WTC11 (cell line): ENCODE results near the gene SYDE2. TPM values are rescaled to one million over a fixed set of nuclear protein-coding genes. Genes with fewer than 3 reads are reported as not detected.
A peak's percentile ranks its signal among the peaks of the same experiment; 100 is the strongest.

Source experiments
- ATAC-seq: fragments of 200-7000 bp; cut with Tn5 transposase; 2 replicates; pipeline ENCODE4 v1.10.0; 2021; ENCODE audit warnings: mild to moderate bottlenecking, moderate library complexity
- CTCF ChIA-PET: fragments of 300-600 bp; sonication (Branson Sonifier 250); formaldehyde crosslinking; loops from one replicate; lab custom pipeline; 2021; ENCODE audit warnings: antibody characterized with exemption; lab: Charles Lee
- POLR2A ChIA-PET: fragments of 350-600 bp; sonication (Branson Sonifier 250); formaldehyde crosslinking; loops from one replicate; lab custom pipeline; 2021; ENCODE audit warnings: antibody characterized with exemption; lab: Charles Lee
- DNase-seq: peaks from one replicate; pipeline ENCODE4 v3.0.0; 2021; ENCODE audit warnings: low spot score
- H3K27ac Mint-ChIP-seq: 2 replicates; pipeline ENCODE4 v1.8.0; 2021; ENCODE audit warnings: mixed read lengths
- H3K27me3 Mint-ChIP-seq: 2 replicates; pipeline ENCODE4 v1.8.0; 2021; ENCODE audit warnings: low read depth, mild to moderate bottlenecking, moderate library complexity, mixed read lengths
- H3K36me3 Mint-ChIP-seq: 2 replicates; pipeline ENCODE4 v1.8.0; 2021; ENCODE audit warnings: mixed read lengths
- H3K4me1 Mint-ChIP-seq: 2 replicates; pipeline ENCODE4 v1.8.0; 2022; ENCODE audit warnings: mixed read lengths
- H3K4me3 Mint-ChIP-seq: 2 replicates; pipeline ENCODE4 v1.8.0; 2021; ENCODE audit warnings: mild to moderate bottlenecking, moderate library complexity, mixed read lengths
- H3K9me3 Mint-ChIP-seq: 2 replicates; pipeline ENCODE4 v1.8.0; 2021; ENCODE audit warnings: mixed read lengths
- ATF1 ChIP-seq: sonication (generic); formaldehyde crosslinking; IDR thresholded peaks from 2 replicates; pipeline ENCODE4 v1.8.1; 2023; ENCODE audit warnings: mild to moderate bottlenecking, moderate library complexity, missing genetic modification reagents
- ATF3 ChIP-seq: sonication (generic); formaldehyde crosslinking; conservative IDR thresholded peaks from 2 replicates; pipeline ENCODE4 v1.8.1; 2022; ENCODE audit warnings: mild to moderate bottlenecking, missing genetic modification reagents
- ESRRA ChIP-seq: sonication (generic); formaldehyde crosslinking; IDR thresholded peaks from 2 replicates; pipeline ENCODE4 v1.8.1; 2022; ENCODE audit warnings: mild to moderate bottlenecking, missing genetic modification reagents, borderline replicate concordance
- FOXJ3 ChIP-seq: sonication (generic); formaldehyde crosslinking; IDR thresholded peaks from 2 replicates; pipeline ENCODE4 v1.9.0; 2021; ENCODE audit warnings: missing genetic modification reagents, mild to moderate bottlenecking, borderline replicate concordance
- GRHL2 ChIP-seq: fragments of 250-450 bp; sonication (Bioruptor Pico); IDR thresholded peaks from 2 replicates; pipeline ENCODE4 v1.8.0; 2022; ENCODE audit warnings: mild to moderate bottlenecking, moderate library complexity; ENCODE audit not compliant: insufficient replicate concordance, severe bottlenecking
- HMGXB4 ChIP-seq: sonication (generic); formaldehyde crosslinking; IDR thresholded peaks from 2 replicates; pipeline ENCODE4 v1.8.1; 2023; ENCODE audit warnings: mild to moderate bottlenecking, moderate library complexity, missing genetic modification reagents
- MXD4 ChIP-seq: fragments of 250-450 bp; sonication (Bioruptor Pico); IDR thresholded peaks from 2 replicates; pipeline ENCODE4 v1.8.0; 2021; ENCODE audit warnings: mild to moderate bottlenecking, moderate library complexity, borderline replicate concordance
- NR3C1 ChIP-seq: sonication (generic); formaldehyde crosslinking; conservative IDR thresholded peaks from 2 replicates; pipeline ENCODE4 v1.8.1; 2023; ENCODE audit warnings: low read depth, mild to moderate bottlenecking, missing genetic modification reagents
- PRRX2 ChIP-seq: fragments of 250-450 bp; sonication (Bioruptor Pico); IDR thresholded peaks from 2 replicates; pipeline ENCODE4 v1.8.0; 2021; ENCODE audit warnings: mild to moderate bottlenecking
- SMAD3 ChIP-seq: sonication (generic); formaldehyde crosslinking; IDR thresholded peaks from 2 replicates; pipeline ENCODE4 v1.8.0; 2022; ENCODE audit warnings: missing genetic modification reagents, mild to moderate bottlenecking, borderline replicate concordance
- SP1 ChIP-seq: sonication (generic); formaldehyde crosslinking; conservative IDR thresholded peaks from 2 replicates; pipeline ENCODE4 v1.8.1; 2022; ENCODE audit warnings: missing genetic modification reagents
- STAT6 ChIP-seq: sonication (generic); formaldehyde crosslinking; conservative IDR thresholded peaks from 2 replicates; pipeline ENCODE4 v1.8.1; 2023; ENCODE audit warnings: mild to moderate bottlenecking, low read depth, missing genetic modification reagents, moderate library complexity
- TEAD1 ChIP-seq: sonication (generic); formaldehyde crosslinking; IDR thresholded peaks from 2 replicates; pipeline ENCODE4 v1.8.0; 2022; ENCODE audit warnings: mild to moderate bottlenecking, missing genetic modification reagents
- USF1 ChIP-seq: sonication (generic); formaldehyde crosslinking; IDR thresholded peaks from 2 replicates; pipeline ENCODE4 v1.8.0; 2022; ENCODE audit warnings: mild to moderate bottlenecking, missing genetic modification reagents
- USF2 ChIP-seq: sonication (generic); formaldehyde crosslinking; IDR thresholded peaks from 2 replicates; pipeline ENCODE4 v1.8.1; 2023; ENCODE audit warnings: mild to moderate bottlenecking, missing genetic modification reagents, moderate library complexity
- ZNF138 ChIP-seq: sonication (generic); formaldehyde crosslinking; conservative IDR thresholded peaks from 2 replicates; pipeline ENCODE4 v1.8.1; 2022; ENCODE audit warnings: mild to moderate bottlenecking, moderate library complexity, missing genetic modification reagents
- ZNF396 ChIP-seq: fragments of 250-450 bp; sonication (Bioruptor Pico); IDR thresholded peaks from 2 replicates; pipeline ENCODE4 v1.8.0; 2021; ENCODE audit warnings: mild to moderate bottlenecking, moderate library complexity, borderline replicate concordance
- ZNF425 ChIP-seq: fragments of 250-450 bp; sonication (Bioruptor Pico); conservative IDR thresholded peaks from 2 replicates; pipeline ENCODE4 v1.9.0; 2021; ENCODE audit warnings: mild to moderate bottlenecking
- ZNF512 ChIP-seq: sonication (generic); formaldehyde crosslinking; IDR thresholded peaks from 2 replicates; pipeline ENCODE4 v1.8.1; 2022; ENCODE audit warnings: missing genetic modification reagents, borderline replicate concordance
- ZSCAN18 ChIP-seq: fragments of 250-450 bp; sonication (Bioruptor Pico); IDR thresholded peaks from 2 replicates; pipeline ENCODE4 v2.1.2; 2022; ENCODE audit warnings: mild to moderate bottlenecking, moderate library complexity
- total RNA-seq: library from RNA; stranded (reverse); gene quantifications from 3 replicates; pipeline ENCODE4 v1.2.3, GENCODE V29; 2021

SYDE2 gene
- total RNA-seq, 1 experiment from 2014 or later = 13.8 TPM

GRCh38 chr1:85151446-85151845, 49.4 kb downstream of the SYDE2 start (continued):
- no peak for TF ChIP-seq PRRX2 (CRISPR knock-in tag)
- TF ChIP-seq TEAD1 (CRISPR knock-in tag) = no peak
- no peak for TF ChIP-seq GRHL2 (CRISPR knock-in tag)

- H3K4me3 Mint-ChIP-seq = no peak overlapping the region
- CTCF ChIA-PET = no interaction called here
- H3K36me3 Mint-ChIP-seq = no peaks in the 10 kb centered on the region
Observed at GRCh38 chr1:85149805-85150204, 51.0 kb downstream of the SYDE2 start.

GRCh38 chr1:85148524-85149250, 52.1 kb downstream of the SYDE2 start:
- H3K27ac Mint-ChIP-seq = peak overlapping the region; percentile 7
- H3K36me3 Mint-ChIP-seq = no peaks in the 10 kb centered on the region
- no peak for DNase-seq
- CTCF ChIA-PET = interaction anchor here (1.3 kb wide), 1 partner anchor 111 kb away, joined by 4 read pairs; the partner anchor contains the start of gene C1orf52
- H3K4me1 Mint-ChIP-seq = peaks cover 56% of the 10 kb centered on the region
- H3K4me3 Mint-ChIP-seq = no peak overlapping the region
- ATAC-seq = no peak
- no peaks in the 10 kb centered on the region for H3K9me3 Mint-ChIP-seq
- H3K27me3 Mint-ChIP-seq = no peaks in the 10 kb centered on the region
- POLR2A ChIA-PET = no interaction called here
- TF ChIP-seq NR3C1 (CRISPR knock-in tag) (no peak), FOXJ3 (CRISPR knock-in tag) (no peak), ZNF138 (CRISPR knock-in tag) (no peak), ESRRA (CRISPR knock-in tag) (no peak), USF1 (CRISPR knock-in tag) (no peak), HMGXB4 (CRISPR knock-in tag) (no peak), ATF3 (CRISPR knock-in tag) (no peak), ZSCAN18 (CRISPR knock-in tag) (no peak), SMAD3 (no peak), STAT6 (no peak), ZNF425 (CRISPR knock-in tag) (no peak), SP1 (CRISPR knock-in tag) (no peak), ATF1 (no peak), ZNF512 (CRISPR knock-in tag) (no peak), ZNF396 (CRISPR knock-in tag) (no peak)

More at GRCh38 chr1:85149805-85150204, 51.0 kb downstream of the SYDE2 start:
- Mint-ChIP-seq H3K27me3 (no peaks in the 10 kb centered on the region), H3K4me1 (peaks cover 45% of the 10 kb centered on the region)
- ATAC-seq = no peak
- TF ChIP-seq MXD4 (CRISPR knock-in tag) = no peak
- TF ChIP-seq USF2 (CRISPR knock-in tag) = 0 out of 2 replicates have a peak, but pooled peaks have one; percentile 48
- TF ChIP-seq, all 79 proteins: peak for 1
- Mint-ChIP-seq H3K9me3 (no peaks in the 10 kb centered on the region), H3K27ac (no peak overlapping the region)
- POLR2A ChIA-PET = no interaction called here
- DNase-seq = no peak
